Central memory CD8-positive, alpha-beta T cell (primary cell): ENCODE measurements around the gene ACOT8.
"Not testable (repeated sequence)": the region's sequence is repeated elsewhere in the genome, so short reads cannot be mapped to it uniquely, and the experiment has no call there.

Source experiments
- ATAC-seq: fragments of 150-1000 bp; cut with Tn5 transposase; replicated peaks from 2 replicates; pipeline ENCODE4 v1.10.0; 2022; ENCODE audit warnings: mild to moderate bottlenecking, moderate FRiP score, moderate number of reproducible peaks; ENCODE audit not compliant: poor library complexity, severe bottlenecking; ENCODE audit errors: extremely low read depth
- DNase-seq, 2 donors: peaks; one replicate each; pipeline ENCODE4 v3.0.0; 2021; ENCODE audit warnings: low spot score in 2 of 2
- H3K27ac Mint-ChIP-seq: one replicate; pipeline ENCODE4 v1.8.0; 2022; ENCODE audit warnings: low read depth, mild to moderate bottlenecking, moderate library complexity, mixed read lengths
- H3K27me3 Mint-ChIP-seq: one replicate; pipeline ENCODE4 v1.8.0; 2022; ENCODE audit warnings: mixed read lengths
- H3K36me3 Mint-ChIP-seq: one replicate; pipeline ENCODE4 v1.8.0; 2022; ENCODE audit warnings: mild to moderate bottlenecking, moderate library complexity, mixed read lengths; ENCODE audit not compliant: insufficient read depth
- H3K4me1 Mint-ChIP-seq: one replicate; pipeline ENCODE4 v1.8.0; 2022; ENCODE audit warnings: mixed read lengths
- H3K4me3 Mint-ChIP-seq: one replicate; pipeline ENCODE4 v1.8.0; 2022; ENCODE audit warnings: mild to moderate bottlenecking, moderate library complexity, mixed read lengths
- H3K9me3 Mint-ChIP-seq: one replicate; pipeline ENCODE4 v1.8.0; 2022; ENCODE audit warnings: mixed read lengths

ACOT8 gene

GRCh38 chr20:45880988-45881788, 24.0 kb upstream of the ACOT8 start, which contains the start of gene ZSWIM1:
ZSWIM1 (plus strand) TSS chr20:45881227; CDS start chr20:45882593, 1,366 bp downstream.
- Mint-ChIP-seq H3K36me3 (peaks cover 13% of the 10 kb centered on the region), H3K27me3 (no peaks in the 10 kb centered on the region), H3K27ac (peak within 1 kb of the TSS; percentile 90), H3K4me1 (peaks cover 26% of the 10 kb centered on the region), H3K9me3 (no peaks in the 10 kb centered on the region), H3K4me3 (peak within 1 kb of the TSS; percentile 76)
- ATAC-seq (peak; percentile 99), DNase-seq (peak; percentile 99)

- no peak overlapping the region for H3K4me3 Mint-ChIP-seq
- no peaks in the 10 kb centered on the region for H3K27me3 Mint-ChIP-seq
- H3K9me3 Mint-ChIP-seq = no peaks in the 10 kb centered on the region
- no peak overlapping the region for H3K27ac Mint-ChIP-seq
- H3K4me1 Mint-ChIP-seq = peaks cover 25% of the 10 kb centered on the region
- H3K36me3 Mint-ChIP-seq = peaks cover 12% of the 10 kb centered on the region
- no peak for ATAC-seq
- no peak for DNase-seq
These were observed 21.0 kb upstream of the ACOT8 start for GRCh38 chr20:45878076-45878761.

- Mint-ChIP-seq H3K4me3 (no peak overlapping the region), H3K27me3 (no peaks in the 10 kb centered on the region), H3K36me3 (peaks cover 2% of the 10 kb centered on the region), H3K9me3 (no peaks in the 10 kb centered on the region), H3K4me1 (no peaks in the 10 kb centered on the region), H3K27ac (no peak overlapping the region)
- no peak for ATAC-seq
- no peak for DNase-seq
These were observed 17.4 kb upstream of the ACOT8 start for GRCh38 chr20:45874576-45874975.

DNA sequence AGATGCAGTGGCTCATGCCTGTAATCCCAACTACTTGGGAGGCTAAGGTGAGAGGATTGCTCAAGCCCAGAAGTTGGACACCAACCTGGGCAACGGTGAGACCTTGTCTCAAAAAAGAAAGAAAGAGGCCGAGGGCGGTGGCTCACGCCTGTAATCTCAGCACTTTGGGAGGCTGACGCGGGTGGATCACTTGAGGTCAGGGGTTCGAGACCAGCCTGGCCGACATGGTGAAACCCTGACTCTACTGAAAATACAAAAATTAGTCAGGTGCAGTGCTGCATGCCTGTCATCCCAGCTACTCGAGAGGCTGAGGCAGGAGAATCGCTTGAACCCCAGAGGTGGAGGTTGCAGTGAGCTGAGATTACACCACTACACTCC, 16.9 kb upstream of the ACOT8 start:
- H3K4me3 Mint-ChIP-seq, DNase-seq, ATAC-seq, H3K36me3 Mint-ChIP-seq, H3K4me1 Mint-ChIP-seq, H3K9me3 Mint-ChIP-seq, H3K27me3 Mint-ChIP-seq, H3K27ac Mint-ChIP-seq: not testable (repeated sequence)

- Mint-ChIP-seq H3K27ac (no peak overlapping the region), H3K36me3 (peaks cover 5% of the 10 kb centered on the region), H3K4me3 (no peak overlapping the region), H3K9me3 (no peaks in the 10 kb centered on the region), H3K27me3 (no peaks in the 10 kb centered on the region), H3K4me1 (no peaks in the 10 kb centered on the region)
- DNase-seq (no peak), ATAC-seq (no peak)
These were observed 16.4 kb upstream of the ACOT8 start for GRCh38 chr20:45873409-45874103.

GRCh38 chr20:45872626-45873025, 15.4 kb upstream of the ACOT8 start:
- Mint-ChIP-seq H3K27ac (no peak overlapping the region), H3K27me3 (no peaks in the 10 kb centered on the region), H3K4me1 (no peaks in the 10 kb centered on the region), H3K9me3 (no peaks in the 10 kb centered on the region), H3K36me3 (peaks cover 5% of the 10 kb centered on the region), H3K4me3 (no peak overlapping the region)
- ATAC-seq (no peak), DNase-seq (no peak)

GRCh38 chr20:45867819-45868176, 10.6 kb upstream of the ACOT8 start:
- no peaks in the 10 kb centered on the region for H3K9me3 Mint-ChIP-seq
- H3K27me3 Mint-ChIP-seq = no peaks in the 10 kb centered on the region
- H3K36me3 Mint-ChIP-seq = peaks cover 2% of the 10 kb centered on the region
- H3K27ac Mint-ChIP-seq = no peak overlapping the region
- no peak for DNase-seq
- no peaks in the 10 kb centered on the region for H3K4me1 Mint-ChIP-seq
- no peak overlapping the region for H3K4me3 Mint-ChIP-seq
- ATAC-seq = no peak

DNA sequence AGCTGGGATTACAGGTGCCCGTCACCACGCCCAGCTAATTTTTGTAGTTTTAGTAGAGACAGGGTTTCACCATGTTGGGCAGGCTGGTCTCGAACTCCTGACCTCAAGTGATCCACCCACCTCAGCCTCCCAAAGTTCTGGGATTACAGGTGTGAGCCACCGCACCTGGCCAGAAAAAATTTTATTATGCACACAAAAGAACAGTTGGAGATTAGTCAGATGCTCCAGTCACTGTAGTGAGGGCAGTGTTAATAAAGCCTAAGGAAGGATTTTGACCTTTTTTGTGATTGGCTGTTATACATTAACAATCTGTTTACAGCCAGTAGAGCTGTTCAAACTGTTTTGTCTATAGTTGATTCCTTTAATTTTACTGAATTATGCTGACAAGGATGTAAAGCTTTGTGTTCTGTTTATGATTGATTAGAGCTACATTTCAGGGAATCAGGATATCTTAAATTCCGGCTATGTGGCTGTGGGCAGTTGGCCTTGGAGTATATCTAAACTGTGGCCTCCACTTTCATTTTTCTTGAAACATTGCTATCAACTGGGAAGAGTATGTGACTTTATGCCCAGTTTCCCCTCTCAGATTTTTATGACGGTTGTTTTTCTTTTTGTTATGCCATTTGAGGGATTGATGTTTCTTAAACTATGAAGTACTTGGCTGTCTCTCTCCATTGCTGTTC, 10.1 kb upstream of the ACOT8 start:
- no peaks in the 10 kb centered on the region for H3K9me3 Mint-ChIP-seq

GRCh38 chr20:45866454-45866853, 9.3 kb upstream of the ACOT8 start:
- DNase-seq (no peak), ATAC-seq (no peak)
- Mint-ChIP-seq H3K4me1 (no peaks in the 10 kb centered on the region), H3K9me3 (no peaks in the 10 kb centered on the region), H3K36me3 (peaks cover 5% of the 10 kb centered on the region), H3K27ac (no peak overlapping the region), H3K4me3 (no peak overlapping the region), H3K27me3 (no peaks in the 10 kb centered on the region)

More for the DNA sequence above, 10.1 kb upstream of the ACOT8 start:
- no peak overlapping the region for H3K27ac Mint-ChIP-seq
- H3K27me3 Mint-ChIP-seq = no peaks in the 10 kb centered on the region
- no peak overlapping the region for H3K4me3 Mint-ChIP-seq
- no peak for DNase-seq
- ATAC-seq = no peak
- no peaks in the 10 kb centered on the region for H3K4me1 Mint-ChIP-seq
- H3K36me3 Mint-ChIP-seq = peaks cover 5% of the 10 kb centered on the region

DNA sequence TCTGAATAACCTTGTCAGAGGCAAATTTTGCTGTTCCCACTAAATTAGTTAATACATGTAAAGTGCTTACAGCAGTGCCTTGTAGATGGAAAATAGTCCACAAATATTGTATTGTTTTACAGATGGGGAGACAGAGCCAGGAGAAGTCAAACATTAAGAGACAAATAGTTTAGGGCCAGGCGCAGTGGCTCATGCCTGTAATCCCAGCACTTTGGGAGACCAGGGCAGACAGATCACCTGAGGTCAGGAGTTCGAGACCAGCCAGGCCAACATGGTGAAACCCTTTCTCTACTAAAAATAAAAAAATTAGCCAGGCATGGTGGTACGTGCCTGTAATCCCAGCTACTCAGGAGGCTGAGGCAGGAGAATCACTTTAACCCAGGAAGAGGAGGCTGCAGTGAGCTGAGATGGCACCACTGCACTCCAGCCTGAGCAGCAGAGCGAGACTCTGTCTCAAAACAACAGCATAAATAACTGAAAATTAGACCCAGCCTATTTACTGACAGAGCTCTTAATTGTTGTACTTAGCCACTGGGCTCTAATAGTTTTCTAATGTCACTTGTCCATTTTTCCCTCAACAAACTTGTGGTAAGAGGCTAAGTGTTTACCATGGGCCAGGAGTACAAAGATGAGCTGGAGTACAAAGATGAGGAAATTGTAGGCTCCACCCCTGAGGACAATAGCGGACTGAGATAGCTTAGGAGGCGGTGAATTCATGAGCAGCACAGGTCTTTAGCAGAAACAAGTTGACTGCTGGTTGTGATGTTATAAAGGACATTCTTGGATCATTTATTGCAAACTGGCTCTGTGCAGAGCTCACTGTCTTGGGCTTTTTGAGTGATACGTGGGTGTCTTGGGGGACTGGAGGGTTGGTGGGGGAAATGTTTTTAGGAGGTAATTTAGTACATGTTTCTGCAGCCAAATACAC, 6.6 kb upstream of the ACOT8 start:
- no peak for ATAC-seq
- H3K9me3 Mint-ChIP-seq = no peaks in the 10 kb centered on the region

DNA sequence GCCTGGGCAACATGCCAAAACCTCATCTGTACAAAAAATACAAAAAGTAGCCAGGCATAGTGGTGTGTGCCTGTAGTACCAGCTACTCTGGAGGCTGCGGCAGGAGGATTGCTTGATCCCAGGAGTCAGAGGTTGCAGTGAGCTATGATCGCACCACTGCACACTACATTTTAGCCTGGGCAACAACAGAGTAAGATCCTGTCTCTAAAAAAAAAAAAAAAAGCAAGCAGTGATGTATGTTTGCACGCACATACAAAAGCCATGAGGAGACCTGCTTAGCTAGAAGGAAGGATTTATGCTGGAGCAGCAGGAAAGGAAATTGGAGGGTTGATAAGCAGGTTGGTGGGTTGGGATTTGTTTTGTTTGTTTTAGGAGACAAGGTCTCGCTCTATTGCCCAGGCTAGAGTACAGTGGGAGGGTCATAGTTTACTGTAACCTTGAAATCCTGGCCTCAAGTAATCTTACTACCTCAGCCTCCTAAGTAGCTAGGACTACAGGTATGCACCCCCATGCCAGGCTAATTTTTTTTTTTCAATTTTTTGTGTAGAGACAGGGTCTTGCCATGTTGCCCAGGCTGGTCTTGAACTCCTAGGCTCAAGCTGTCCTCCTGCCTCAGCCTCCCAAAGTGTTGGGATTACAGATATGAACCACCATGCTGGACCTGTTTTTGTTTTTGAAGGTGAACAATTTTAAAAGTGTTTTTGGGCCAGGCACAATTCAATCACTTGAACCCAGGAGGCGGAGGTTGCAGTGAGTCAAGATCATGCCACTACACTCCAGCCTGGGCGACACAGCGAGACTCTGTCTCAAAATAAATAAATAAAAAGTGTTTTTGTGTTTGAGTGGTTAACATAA, 4.3 kb upstream of the ACOT8 start:
- no peak overlapping the region for H3K27ac Mint-ChIP-seq
- H3K4me1 Mint-ChIP-seq = peaks cover 25% of the 10 kb centered on the region
- H3K4me3 Mint-ChIP-seq = no peak overlapping the region
- peaks cover 12% of the 10 kb centered on the region for H3K36me3 Mint-ChIP-seq
- no peaks in the 10 kb centered on the region for H3K9me3 Mint-ChIP-seq
- no peak for ATAC-seq
- no peaks in the 10 kb centered on the region for H3K27me3 Mint-ChIP-seq
- no peak for DNase-seq

More for the DNA sequence above, 6.6 kb upstream of the ACOT8 start:
- H3K4me1 Mint-ChIP-seq = peaks cover 8% of the 10 kb centered on the region
- no peak overlapping the region for H3K4me3 Mint-ChIP-seq
- H3K36me3 Mint-ChIP-seq = peaks cover 3% of the 10 kb centered on the region
- no peak for DNase-seq
- H3K27me3 Mint-ChIP-seq = no peaks in the 10 kb centered on the region
- H3K27ac Mint-ChIP-seq = no peak overlapping the region
